GM12873 (cell line): Measurements from ENCODE around the gene HLA-DRA.
A peak's percentile ranks its signal among the peaks of the same experiment; 100 is the strongest.

Source experiments
- TF ChIP-seq, protein P1 (sequence below): IDR thresholded peaks from 2 replicates; pipeline ENCODE4 v1.5.1; 2012; ENCODE audit warnings: low read depth, mild to moderate bottlenecking, moderate library complexity, low read length, control low read depth; ENCODE audit not compliant: insufficient read depth; ENCODE audit errors: missing control alignments

Gene HLA-DRA

DNA sequence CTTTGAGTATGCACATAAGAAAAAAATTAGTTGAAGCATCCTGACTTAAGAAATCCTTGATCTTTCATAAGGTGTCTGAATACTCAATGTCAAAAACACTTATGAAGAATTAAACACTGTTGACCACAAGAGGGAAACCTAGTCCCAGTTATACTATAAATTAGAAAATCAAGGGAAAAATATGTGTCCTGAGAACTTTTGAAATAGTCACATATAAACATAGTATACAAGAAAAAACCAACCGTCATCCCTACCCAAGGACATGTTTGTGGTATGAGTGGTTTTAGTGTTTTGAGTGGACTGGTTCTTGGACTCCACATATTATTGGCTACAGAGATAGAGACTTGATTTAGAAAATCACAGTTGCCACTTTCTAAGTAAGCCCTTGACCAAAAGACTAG is 7.6 kb upstream of the HLA-DRA start:
- TF ChIP-seq, protein P1, sequence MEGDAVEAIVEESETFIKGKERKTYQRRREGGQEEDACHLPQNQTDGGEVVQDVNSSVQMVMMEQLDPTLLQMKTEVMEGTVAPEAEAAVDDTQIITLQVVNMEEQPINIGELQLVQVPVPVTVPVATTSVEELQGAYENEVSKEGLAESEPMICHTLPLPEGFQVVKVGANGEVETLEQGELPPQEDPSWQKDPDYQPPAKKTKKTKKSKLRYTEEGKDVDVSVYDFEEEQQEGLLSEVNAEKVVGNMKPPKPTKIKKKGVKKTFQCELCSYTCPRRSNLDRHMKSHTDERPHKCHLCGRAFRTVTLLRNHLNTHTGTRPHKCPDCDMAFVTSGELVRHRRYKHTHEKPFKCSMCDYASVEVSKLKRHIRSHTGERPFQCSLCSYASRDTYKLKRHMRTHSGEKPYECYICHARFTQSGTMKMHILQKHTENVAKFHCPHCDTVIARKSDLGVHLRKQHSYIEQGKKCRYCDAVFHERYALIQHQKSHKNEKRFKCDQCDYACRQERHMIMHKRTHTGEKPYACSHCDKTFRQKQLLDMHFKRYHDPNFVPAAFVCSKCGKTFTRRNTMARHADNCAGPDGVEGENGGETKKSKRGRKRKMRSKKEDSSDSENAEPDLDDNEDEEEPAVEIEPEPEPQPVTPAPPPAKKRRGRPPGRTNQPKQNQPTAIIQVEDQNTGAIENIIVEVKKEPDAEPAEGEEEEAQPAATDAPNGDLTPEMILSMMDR: peak; percentile 36

DNA sequence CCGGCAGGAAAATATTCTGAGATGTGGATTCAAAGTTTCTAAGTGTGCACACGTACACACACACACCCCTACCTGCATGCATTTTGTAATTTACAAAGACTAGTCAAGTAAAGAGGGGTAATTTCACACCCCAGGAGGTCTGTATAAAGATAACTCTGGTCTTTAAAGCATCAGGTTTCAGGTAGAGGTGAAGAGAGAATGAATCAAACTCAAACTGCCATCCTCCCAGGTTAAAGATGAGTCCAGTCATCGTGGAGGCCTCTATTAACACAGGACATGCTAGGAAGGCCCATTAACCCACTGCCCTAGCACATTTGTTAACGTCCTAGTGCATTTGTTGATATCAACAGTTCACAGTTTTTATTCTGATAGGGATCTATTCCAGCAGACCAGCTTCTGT is 3.5 kb upstream of the HLA-DRA start:
- TF ChIP-seq, protein P1: no peak

DNA sequence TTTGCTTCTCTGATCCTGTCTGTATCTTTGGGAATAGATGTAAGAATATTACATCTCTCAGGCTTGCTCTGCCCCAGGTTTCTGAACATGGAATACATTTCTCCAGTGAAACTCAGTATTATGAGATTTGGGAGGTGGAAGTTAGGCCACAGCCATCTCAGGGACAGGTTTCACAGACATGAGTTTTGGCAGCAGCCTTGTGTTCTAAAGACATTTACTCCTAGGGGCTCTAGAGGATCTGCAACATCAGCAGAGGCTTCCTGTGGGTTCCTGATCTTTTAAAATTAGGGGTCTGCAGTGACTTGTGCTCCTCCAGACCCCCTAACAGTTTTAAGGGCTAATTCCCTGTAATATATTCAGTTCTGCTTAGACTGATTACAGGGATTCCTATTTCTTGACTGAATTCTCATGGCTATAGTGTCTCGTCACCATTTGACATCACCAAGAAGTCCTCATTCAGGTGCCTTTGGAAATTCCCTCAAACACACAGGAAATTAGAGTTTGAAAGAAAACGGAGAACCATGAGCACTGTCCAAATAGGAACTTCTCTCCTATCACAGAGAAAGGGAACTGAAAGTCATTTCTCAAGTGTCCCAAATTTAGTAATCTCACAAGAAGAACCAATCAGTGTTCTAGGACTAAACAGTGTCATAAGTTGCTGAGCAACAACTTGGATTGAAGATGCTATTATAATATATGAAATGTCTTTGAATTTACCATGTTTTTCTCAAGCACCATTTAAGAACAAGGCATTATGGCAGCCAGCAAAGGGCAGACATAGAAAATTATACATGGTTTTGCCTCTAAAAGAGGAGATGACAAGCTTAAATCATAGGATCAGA is 2.5 kb upstream of the HLA-DRA start:
- TF ChIP-seq, protein P1: no peak

DNA sequence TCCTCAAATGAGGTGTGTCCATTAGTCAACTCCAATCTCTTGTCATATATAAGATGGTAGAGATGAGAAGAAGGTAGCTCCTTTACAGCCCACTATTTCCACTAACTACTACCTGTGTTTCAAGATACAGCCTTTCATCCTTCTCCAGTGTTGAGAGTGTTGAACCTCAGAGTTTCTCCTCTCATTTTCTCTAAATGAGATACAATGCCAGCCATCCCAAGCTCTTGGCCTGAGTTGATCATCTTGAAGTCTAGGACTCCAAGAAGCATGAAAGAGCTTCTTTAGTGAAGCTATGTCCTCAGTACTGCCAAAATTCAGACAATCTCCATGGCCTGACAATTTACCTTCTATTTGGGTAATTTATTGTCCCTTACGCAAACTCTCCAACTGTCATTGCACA is 548 bp upstream of the HLA-DRA start:
- TF ChIP-seq, protein P1: no peak

DNA sequence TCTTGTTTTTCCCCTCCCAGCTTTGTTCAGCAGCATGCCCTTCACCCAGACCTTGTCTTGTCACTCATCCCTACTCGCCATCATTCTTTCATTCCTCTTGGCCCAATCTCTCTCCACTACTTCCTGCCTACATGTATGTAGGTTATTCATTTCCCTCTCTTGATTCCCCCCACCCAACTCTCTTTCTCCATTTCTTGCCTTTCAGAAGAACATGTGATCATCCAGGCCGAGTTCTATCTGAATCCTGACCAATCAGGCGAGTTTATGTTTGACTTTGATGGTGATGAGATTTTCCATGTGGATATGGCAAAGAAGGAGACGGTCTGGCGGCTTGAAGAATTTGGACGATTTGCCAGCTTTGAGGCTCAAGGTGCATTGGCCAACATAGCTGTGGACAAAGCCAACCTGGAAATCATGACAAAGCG is 2.6 kb downstream of the HLA-DRA start:
- TF ChIP-seq, protein P1: no peak

DNA sequence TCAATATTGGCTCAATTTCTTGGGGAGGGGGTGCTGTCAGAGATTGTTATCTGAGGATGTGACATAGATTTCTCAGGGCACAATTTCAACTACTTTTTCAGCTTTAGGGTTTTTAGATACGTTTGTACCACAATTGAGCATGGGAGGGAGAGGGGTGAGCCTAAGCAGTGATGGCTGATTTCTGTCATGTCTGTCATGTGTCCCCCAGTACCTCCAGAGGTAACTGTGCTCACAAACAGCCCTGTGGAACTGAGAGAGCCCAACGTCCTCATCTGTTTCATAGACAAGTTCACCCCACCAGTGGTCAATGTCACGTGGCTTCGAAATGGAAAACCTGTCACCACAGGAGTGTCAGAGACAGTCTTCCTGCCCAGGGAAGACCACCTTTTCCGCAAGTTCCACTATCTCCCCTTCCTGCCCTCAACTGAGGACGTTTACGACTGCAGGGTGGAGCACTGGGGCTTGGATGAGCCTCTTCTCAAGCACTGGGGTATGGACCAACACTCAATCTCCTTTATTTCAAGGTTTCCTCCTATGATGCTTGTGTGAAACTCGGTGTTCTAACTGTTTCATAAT is 3.4 kb downstream of the HLA-DRA start:
- TF ChIP-seq, protein P1: no peak

DNA sequence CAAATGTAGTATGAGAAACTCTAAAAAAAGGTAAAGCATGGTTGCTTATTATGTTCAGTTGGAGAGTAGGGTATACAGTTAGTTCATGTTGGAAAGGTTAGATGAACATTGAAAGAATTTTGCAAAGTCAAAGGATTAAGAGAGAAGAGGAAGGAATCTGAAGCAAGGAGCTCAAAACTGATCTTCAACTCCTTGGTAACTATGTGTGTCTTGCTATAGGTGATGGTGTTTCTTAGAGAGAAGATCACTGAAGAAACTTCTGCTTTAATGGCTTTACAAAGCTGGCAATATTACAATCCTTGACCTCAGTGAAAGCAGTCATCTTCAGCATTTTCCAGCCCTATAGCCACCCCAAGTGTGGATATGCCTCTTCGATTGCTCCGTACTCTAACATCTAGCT is 4.7 kb downstream of the HLA-DRA start:
- TF ChIP-seq, protein P1: no peak
